ENCODE measurements around the gene CBY1.

GRCh38 chr22:38705235-38706100 is 49.0 kb downstream of the CBY1 start, which contains the start of gene GTPBP1:
- TF ChIP-seq RAD21 (IDR thresholded peaks at IDR 0.05) (no peak), YY1 (IDR thresholded peaks at IDR 0.05) (peak; percentile 95), EGR1 (IDR thresholded peaks at IDR 0.05; ENCODE audit: low read depth in 2 of 2) (peak; percentile 38 to 52), CTCF (IDR thresholded peaks at IDR 0.05; ENCODE audit: low read depth, low read length, missing input control) (peak; percentile 25), TAF1 (conservative IDR thresholded peaks at IDR 0.05) (peak; percentile 78), REST (IDR thresholded peaks at IDR 0.05) (peak; percentile 36), ATF3 (IDR thresholded peaks at IDR 0.05) (no peak), NR2F2 (IDR thresholded peaks at IDR 0.05) (no peak)
